ENCODE data around the gene ZNF438. TPM values are rescaled to one million over a fixed set of nuclear protein-coding genes. Genes with fewer than 3 reads are reported as not detected.

ZNF438 gene
- total and polyA plus RNA-seq, 7 donors: 3.9 to 18.9 (median 11.9) TPM

GRCh38 chr10:31071232-31072005, 39.8 kb upstream of the ZNF438 start:
- DNase-seq: no peak
- intact Hi-C loops (cut with DNase I): no loop called here
- WGBS, 2 donors: 62 to 77% methylated on average over 6 of the region's 6 CpGs
- Histone ChIP-seq H3K9me3 (no peaks in the 10 kb centered on the region), H3K27ac (no peak overlapping the region), H3K27me3 (no peaks in the 10 kb centered on the region), H3K4me3 (no peak overlapping the region), H3K4me1 (no peaks in the 10 kb centered on the region), H3K36me3 (no peaks in the 10 kb centered on the region)
- no peak for TF ChIP-seq EP300 (IDR thresholded peaks at IDR 0.05)
- TF ChIP-seq POLR2AphosphoS5 (IDR thresholded peaks at IDR 0.05): no peak
- no peak for TF ChIP-seq POLR2A (IDR thresholded peaks at IDR 0.05)
- no peak for TF ChIP-seq CTCF (IDR thresholded peaks at IDR 0.05)

- no peaks in the 10 kb centered on the region for H3K27me3 ChIP-seq
- H3K36me3 ChIP-seq: no peaks in the 10 kb centered on the region
- no peaks in the 10 kb centered on the region for H3K9me3 ChIP-seq
- no peak for DNase-seq
- no peak overlapping the region for H3K27ac ChIP-seq
- H3K4me3 ChIP-seq: no peak overlapping the region
- no peak for TF ChIP-seq CTCF (IDR thresholded peaks at IDR 0.05)
- no peak for TF ChIP-seq EP300 (IDR thresholded peaks at IDR 0.05)
- TF ChIP-seq POLR2AphosphoS5 (IDR thresholded peaks at IDR 0.05): no peak
- no peak for TF ChIP-seq POLR2A (IDR thresholded peaks at IDR 0.05)
- no peaks in the 10 kb centered on the region for H3K4me1 ChIP-seq
- intact Hi-C loops (cut with DNase I): no loop called here
- 81 to 88% methylated on average over 2 of the region's 2 CpGs for WGBS, 2 donors
Observed at GRCh38 chr10:31070691-31071090, 39.0 kb upstream of the ZNF438 start.

- no peaks in the 10 kb centered on the region for H3K4me1 ChIP-seq
- no peaks in the 10 kb centered on the region for H3K36me3 ChIP-seq
- no peaks in the 10 kb centered on the region for H3K27me3 ChIP-seq
- no peaks in the 10 kb centered on the region for H3K9me3 ChIP-seq
- no peak overlapping the region for H3K4me3 ChIP-seq
- H3K27ac ChIP-seq: no peak overlapping the region
- intact Hi-C loops (cut with DNase I): no loop called here
- TF ChIP-seq POLR2A (IDR thresholded peaks at IDR 0.05) (no peak), CTCF (IDR thresholded peaks at IDR 0.05) (no peak), POLR2AphosphoS5 (IDR thresholded peaks at IDR 0.05) (no peak), EP300 (IDR thresholded peaks at IDR 0.05) (no peak)
- DNase-seq: no peak
- 66 to 68% methylated on average over 4 of the region's 4 CpGs for WGBS, 2 donors
Observed at GRCh38 chr10:31070025-31070424, 38.4 kb upstream of the ZNF438 start.

- intact Hi-C loops (cut with DNase I): no loop called here
- peaks cover 0 to 6% (median 3%) of the 10 kb centered on the region in 4 donors for H3K4me1 ChIP-seq
- 92 to 94% methylated on average over 3 of the region's 3 CpGs for WGBS, 2 donors
- no peaks in the 10 kb centered on the region for H3K36me3 ChIP-seq
- H3K9me3 ChIP-seq: no peaks in the 10 kb centered on the region
- no peaks in the 10 kb centered on the region for H3K27me3 ChIP-seq
- DNase-seq: no peak
- no peak overlapping the region for H3K4me3 ChIP-seq
- no peak overlapping the region for H3K27ac ChIP-seq
- TF ChIP-seq CTCF (IDR thresholded peaks at IDR 0.05) (no peak), EP300 (IDR thresholded peaks at IDR 0.05) (no peak), POLR2A (IDR thresholded peaks at IDR 0.05) (no peak), POLR2AphosphoS5 (IDR thresholded peaks at IDR 0.05) (no peak)
Observed at GRCh38 chr10:31069411-31069810, 37.7 kb upstream of the ZNF438 start.

Measured in sigmoid colon (tissue), 7 donors.